SK-N-MC (cell line): ENCODE results near the gene SPTBN4.
A peak's percentile ranks its signal among the peaks of the same experiment; 100 is the strongest.

Experiments used
- DNase-seq: peaks from one replicate; pipeline ENCODE4 v3.0.0-alpha.2; 2011; ENCODE audit warnings: low read depth, low spot score
- H3K27ac ChIP-seq: fragments of 200-600 bp; sonication (generic); 2 replicates; pipeline ENCODE4 v1.5.1; 2016; ENCODE audit warnings: mixed run types
- H3K36me3 ChIP-seq: fragments of 200-600 bp; sonication (generic); 2 replicates; pipeline ENCODE4 v1.6.1; 2017; ENCODE audit warnings: antibody characterized with exemption, low read length, mixed read lengths; ENCODE audit not compliant: insufficient read depth
- H3K4me3 ChIP-seq: fragments of 200-600 bp; sonication (generic); 2 replicates; pipeline ENCODE4 v1.5.1; 2016
- H3K9ac ChIP-seq: fragments of 200-600 bp; sonication (generic); 2 replicates; pipeline ENCODE4 v1.8.0; 2017; ENCODE audit warnings: mixed run types, mixed read lengths; ENCODE audit not compliant: insufficient read length
- H3K9me3 ChIP-seq: fragments of 200-600 bp; sonication (generic); 2 replicates; pipeline ENCODE4 v1.6.1; 2017; ENCODE audit warnings: low read depth, mild to moderate bottlenecking, antibody characterized with exemption, low read length, moderate library complexity, mixed read lengths
- EZH2 ChIP-seq: fragments of 200-600 bp; sonication (generic); IDR thresholded peaks from one replicate; pipeline ENCODE4 v1.6.1; 2017; ENCODE audit warnings: antibody characterized with exemption
- FOXP2 ChIP-seq: optimal IDR thresholded peaks from 2 replicates; pipeline ENCODE3; 2011; ENCODE audit warnings: mild to moderate bottlenecking, moderate library complexity; ENCODE audit not compliant: insufficient read depth; ENCODE audit errors: extremely low read length, control extremely low read depth
- POLR2AphosphoS5 ChIP-seq: IDR thresholded peaks from 2 replicates; pipeline ENCODE4 v1.6.1; 2012; ENCODE audit warnings: mild to moderate bottlenecking, low read depth, low read length, borderline replicate concordance

SPTBN4 gene

GRCh38 chr19:40565355-40565754, 98.6 kb downstream of the SPTBN4 start:
- no peak for DNase-seq
- Histone ChIP-seq H3K9me3 (no peaks in the 10 kb centered on the region), H3K4me3 (no peak overlapping the region), H3K27ac (no peak overlapping the region), H3K9ac (no peak overlapping the region), H3K36me3 (no peaks in the 10 kb centered on the region)
- no peak for TF ChIP-seq EZH2
- TF ChIP-seq FOXP2, result no peak
- no peak for TF ChIP-seq POLR2AphosphoS5

GRCh38 chr19:40565910-40566495, 99.2 kb downstream of the SPTBN4 start:
- Histone ChIP-seq H3K9ac (no peak overlapping the region), H3K4me3 (no peak overlapping the region), H3K36me3 (no peaks in the 10 kb centered on the region), H3K27ac (no peak overlapping the region), H3K9me3 (no peaks in the 10 kb centered on the region)
- DNase-seq, result no peak
- TF ChIP-seq EZH2, result no peak
- TF ChIP-seq FOXP2, result no peak
- no peak for TF ChIP-seq POLR2AphosphoS5

- H3K9ac ChIP-seq, result no peak overlapping the region
- TF ChIP-seq POLR2AphosphoS5 (no peak), EZH2 (no peak), FOXP2 (no peak)
- H3K4me3 ChIP-seq, result no peak overlapping the region
- no peak overlapping the region for H3K27ac ChIP-seq
- no peak for DNase-seq
- no peaks in the 10 kb centered on the region for H3K36me3 ChIP-seq
- H3K9me3 ChIP-seq, result no peaks in the 10 kb centered on the region
Measured at GRCh38 chr19:40567040-40567749, 100.4 kb downstream of the SPTBN4 start.

GRCh38 chr19:40567750-40568494, 101.1 kb downstream of the SPTBN4 start:
- Histone ChIP-seq H3K27ac (no peak overlapping the region), H3K9ac (no peak overlapping the region), H3K36me3 (no peaks in the 10 kb centered on the region), H3K4me3 (no peak overlapping the region), H3K9me3 (no peaks in the 10 kb centered on the region)
- no peak for TF ChIP-seq FOXP2
- no peak for TF ChIP-seq POLR2AphosphoS5
- no peak for TF ChIP-seq EZH2
- no peak for DNase-seq

- Histone ChIP-seq H3K36me3 (no peaks in the 10 kb centered on the region), H3K4me3 (peak overlapping the region; percentile 84), H3K27ac (no peak overlapping the region), H3K9me3 (no peaks in the 10 kb centered on the region), H3K9ac (peak overlapping the region; percentile 69)
- DNase-seq, result peak; percentile 95
- TF ChIP-seq FOXP2 (peak; percentile 58), POLR2AphosphoS5 (no peak), EZH2 (no peak)
Measured at GRCh38 chr19:40570313-40571004, 103.7 kb downstream of the SPTBN4 start.

- Histone ChIP-seq H3K9me3 (no peaks in the 10 kb centered on the region), H3K9ac (no peak overlapping the region), H3K27ac (no peak overlapping the region), H3K4me3 (peak overlapping the region; percentile 62), H3K36me3 (no peaks in the 10 kb centered on the region)
- no peak for TF ChIP-seq POLR2AphosphoS5
- TF ChIP-seq FOXP2, result no peak
- TF ChIP-seq EZH2, result no peak
- no peak for DNase-seq
Measured at GRCh38 chr19:40571005-40571318, 104.2 kb downstream of the SPTBN4 start.

GRCh38 chr19:40571831-40572495, 105.2 kb downstream of the SPTBN4 start:
- H3K9ac ChIP-seq, result no peak overlapping the region
- no peak for TF ChIP-seq FOXP2
- no peak for TF ChIP-seq POLR2AphosphoS5
- no peak for TF ChIP-seq EZH2
- H3K9me3 ChIP-seq, result no peaks in the 10 kb centered on the region
- no peaks in the 10 kb centered on the region for H3K36me3 ChIP-seq
- H3K27ac ChIP-seq, result no peak overlapping the region
- no peak for DNase-seq
- H3K4me3 ChIP-seq, result no peak overlapping the region
